HCT116 (cell line): ENCODE measurements around the gene RNF183. TPM values are rescaled to one million over a fixed set of nuclear protein-coding genes. Genes with fewer than 3 reads are reported as not detected.

Experiments used
- ATAC-seq: fragments of 200-7000 bp; cut with Tn5 transposase; 2 replicates; pipeline ENCODE4 v1.9.1; 2020; ENCODE audit warnings: mild to moderate bottlenecking, moderate library complexity
- BruUV-seq: library from RNA; stranded (reverse); fragments of 400-500 nt; replicated peaks from 2 replicates; lab custom pipeline; 2021; lab: Mats Ljungman, UMichigan
- CTCF ChIA-PET: fragments of 300-600 bp; sonication (Branson Sonifier 250); formaldehyde crosslinking; loops from one replicate; lab custom pipeline; 2021; ENCODE audit warnings: antibody characterized with exemption; lab: Charles Lee
- POLR2A ChIA-PET: fragments of 300-600, 350-600 bp; sonication (Branson Sonifier 250); formaldehyde crosslinking; loops from one replicate; lab custom pipeline; 2021; ENCODE audit warnings: antibody characterized with exemption; lab: Charles Lee
- RAD21 ChIA-PET, 2 experiments: fragments of 300-600 bp; sonication (Branson Sonifier 250); formaldehyde crosslinking; loops; one replicate each; lab custom pipeline; 2023; ENCODE audit warnings: low total read pairs in 2 of 2; ENCODE audit not compliant: uncharacterized antibody in 2 of 2, unreplicated experiment in 2 of 2, low non-redundant PET in 1 of 2; lab: Charles Lee
- DNase-seq: peaks from one replicate; pipeline ENCODE4 v3.0.0-alpha.2; 2010; ENCODE audit warnings: low read depth, low spot score
- H2AFZ ChIP-seq: fragments of 200-600 bp; shearing (Covaris generic), sonication (generic); 2 replicates; pipeline ENCODE4 v1.6.1; 2017; ENCODE audit warnings: low read depth, mixed run types, mixed read lengths, antibody characterized with exemption, low read length; ENCODE audit not compliant: poor library complexity, severe bottlenecking
- H3K27ac ChIP-seq: 2 replicates; pipeline ENCODE4 v1.5.1; 2012; ENCODE audit warnings: low read depth, low read length
- H3K27me3 ChIP-seq: fragments of 200-600 bp; sonication (generic); 2 replicates; pipeline ENCODE4 v1.6.1; 2016; ENCODE audit warnings: mixed run types, low read length, mixed read lengths; ENCODE audit not compliant: insufficient read depth
- H3K36me3 ChIP-seq, 2 experiments: fragments of 200-500 bp in 1 of 2; fragments of 200-600 bp in 1 of 2; sonication (Bioruptor generic) in 1 of 2; sonication (generic) in 1 of 2; 2 replicates each; pipeline versions ENCODE4 v1.5.1 to v1.6.1; 2014 to 2016; ENCODE audit warnings: low read length in 2 of 2, inconsistent platforms in 1 of 2, mixed read lengths in 1 of 2, mixed run types in 1 of 2; ENCODE audit not compliant: insufficient read depth in 2 of 2, control insufficient read depth in 1 of 2
- H3K4me1 ChIP-seq, 2 experiments: fragments of 200-600 bp in 1 of 2; sonication (generic) in 1 of 2; 2 replicates each; pipeline versions ENCODE4 v1.5.1 to v1.6.1; 2012 to 2017; ENCODE audit warnings: low read length in 2 of 2, inconsistent platforms in 1 of 2, mild to moderate bottlenecking in 1 of 2, mixed read lengths in 1 of 2, mixed run types in 1 of 2, moderate library complexity in 1 of 2; ENCODE audit not compliant: insufficient read depth in 2 of 2, control insufficient read depth in 1 of 2
- H3K4me2 ChIP-seq: fragments of 200-600 bp; sonication (generic); 2 replicates; pipeline ENCODE4 v1.6.1; 2017; ENCODE audit warnings: mixed run types, low read length, mixed read lengths
- H3K4me3 ChIP-seq, 2 experiments: fragments of 200-600 bp in 1 of 2; sonication (generic) in 1 of 2; replicated peaks in 1 of 2; 2 replicates each; pipeline ENCODE4 v1.5.1; 2011 to 2016; ENCODE audit warnings: low read length in 2 of 2, control low read depth in 1 of 2, low read depth in 1 of 2, mild to moderate bottlenecking in 1 of 2, mixed read lengths in 1 of 2, mixed run types in 1 of 2
- H3K79me2 ChIP-seq: fragments of 200-600 bp; sonication (generic); 2 replicates; pipeline ENCODE4 v1.6.1; 2017; ENCODE audit warnings: mild to moderate bottlenecking, mixed run types, low read length, moderate library complexity, mixed read lengths; ENCODE audit not compliant: insufficient read depth
- H3K9ac ChIP-seq: fragments of 200-600 bp; sonication (generic); 2 replicates; pipeline ENCODE4 v1.6.1; 2016; ENCODE audit warnings: low read length, mixed read lengths
- H3K9me2 ChIP-seq: fragments of 200-600 bp; sonication (generic), shearing (Covaris generic); 2 replicates; pipeline ENCODE4 v1.6.1; 2017; ENCODE audit warnings: mixed run types, mild to moderate bottlenecking, moderate library complexity; ENCODE audit not compliant: insufficient read depth
- H3K9me3 ChIP-seq, 2 experiments: fragments of 200-500 bp in 1 of 2; fragments of 200-600 bp in 1 of 2; sonication (Bioruptor generic) in 1 of 2; sonication (generic) in 1 of 2; 2 replicates each; pipeline ENCODE4 v1.6.1; 2014 to 2017; ENCODE audit warnings: low read length in 2 of 2, mixed read lengths in 2 of 2, inconsistent platforms in 1 of 2, low read depth in 1 of 2, mild to moderate bottlenecking in 1 of 2, mixed run types in 1 of 2, moderate library complexity in 1 of 2; ENCODE audit not compliant: control insufficient read depth in 1 of 2, insufficient read depth in 1 of 2
- H4K20me1 ChIP-seq: fragments of 200-600 bp; sonication (generic), shearing (Covaris generic); 2 replicates; pipeline ENCODE4 v1.6.1; 2017; ENCODE audit warnings: mixed run types, mild to moderate bottlenecking, moderate library complexity; ENCODE audit not compliant: insufficient read depth
- ATF3 ChIP-seq: IDR thresholded peaks from 2 replicates; pipeline ENCODE4 v1.6.1; 2012
- CBX3 ChIP-seq: IDR thresholded peaks from 2 replicates; pipeline ENCODE4 v1.6.1; 2012; ENCODE audit warnings: low read depth
- CEBPB ChIP-seq: IDR thresholded peaks from 2 replicates; pipeline ENCODE4 v1.6.1; 2012; ENCODE audit warnings: low read depth
- EGR1 ChIP-seq: IDR thresholded peaks from 2 replicates; pipeline ENCODE4 v1.6.1; 2012; ENCODE audit warnings: low read depth
- EZH2 ChIP-seq: fragments of 200-600 bp; sonication (generic); IDR thresholded peaks from 2 replicates; pipeline ENCODE4 v1.6.1; 2017; ENCODE audit warnings: antibody characterized with exemption, mixed run types
- EZH2phosphoT487 ChIP-seq: fragments of 200-600 bp; IDR thresholded peaks from 2 replicates; pipeline ENCODE4 v1.6.1; 2018; ENCODE audit warnings: antibody characterized with exemption, borderline replicate concordance
- FOSL1 ChIP-seq: IDR thresholded peaks from 2 replicates; pipeline ENCODE4 v1.6.1; 2012; ENCODE audit warnings: low read depth
- JUND ChIP-seq: IDR thresholded peaks from 2 replicates; pipeline ENCODE4 v1.6.1; 2012
- POLR2A ChIP-seq: IDR thresholded peaks from 2 replicates; pipeline ENCODE4 v1.7.0; 2011; ENCODE audit warnings: borderline replicate concordance; ENCODE audit not compliant: insufficient read depth, insufficient read length; ENCODE audit errors: extremely low read depth
- POLR2AphosphoS5 ChIP-seq: IDR thresholded peaks from 2 replicates; pipeline ENCODE4 v1.6.1; 2011; ENCODE audit warnings: mild to moderate bottlenecking, low read depth, low read length, moderate library complexity
- RAD21 ChIP-seq: IDR thresholded peaks from 2 replicates; pipeline ENCODE4 v1.6.1; 2012; ENCODE audit warnings: low read depth, mild to moderate bottlenecking
- SIN3A ChIP-seq: IDR thresholded peaks from 2 replicates; pipeline ENCODE4 v1.6.1; 2012; ENCODE audit warnings: low read depth
- SP1 ChIP-seq: IDR thresholded peaks from 2 replicates; pipeline ENCODE4 v1.6.1; 2012; ENCODE audit warnings: low read depth
- TCF7L2 ChIP-seq: IDR thresholded peaks from 2 replicates; pipeline ENCODE4 v1.7.0; 2011; ENCODE audit warnings: borderline replicate concordance, inconsistent platforms; ENCODE audit not compliant: insufficient read depth, insufficient read length; ENCODE audit errors: extremely low read depth
- YY1 ChIP-seq: IDR thresholded peaks from 2 replicates; pipeline ENCODE4 v1.6.1; 2011; ENCODE audit warnings: low read length, low read depth, moderate library complexity, mild to moderate bottlenecking; ENCODE audit not compliant: insufficient replicate concordance; ENCODE audit errors: extremely low read depth
- ZBTB33 ChIP-seq: IDR thresholded peaks from 2 replicates; pipeline ENCODE4 v1.6.1; 2011; ENCODE audit warnings: mild to moderate bottlenecking, low read length, moderate library complexity; ENCODE audit not compliant: insufficient replicate concordance; ENCODE audit errors: extremely low read depth
- ZFX ChIP-seq: fragments of 450-650 bp; IDR thresholded peaks from 2 replicates; pipeline ENCODE4 v1.6.1; 2017
- ZNF274 ChIP-seq: fragments of 200-500 bp; sonication (Bioruptor generic); IDR thresholded peaks from 2 replicates; pipeline ENCODE4 v1.6.1; 2014; ENCODE audit warnings: mild to moderate bottlenecking, low read depth, low read length, inconsistent platforms
- intact Hi-C: fragments of 100-400 bp; cut with micrococcal nuclease; formaldehyde crosslinking; loops from 2 replicates; pipeline ENCODE4 v1.10.0; 2022
- total RNA-seq: library from RNA; stranded (reverse); gene quantifications from one replicate; pipeline ENCODE4 v1.2.1, GENCODE V29; 2021; ENCODE audit not compliant: unreplicated experiment
- TF ChIP-seq, protein P1 (sequence below): IDR thresholded peaks from 2 replicates; pipeline ENCODE4 v1.6.1; 2012; ENCODE audit warnings: low read depth
- TF ChIP-seq, protein P2 (sequence below): IDR thresholded peaks from 2 replicates; pipeline ENCODE4 v1.6.1; 2012

RNF183 gene
- total RNA-seq, 1 experiment from 2014 or later, result 0.12 TPM

DNA sequence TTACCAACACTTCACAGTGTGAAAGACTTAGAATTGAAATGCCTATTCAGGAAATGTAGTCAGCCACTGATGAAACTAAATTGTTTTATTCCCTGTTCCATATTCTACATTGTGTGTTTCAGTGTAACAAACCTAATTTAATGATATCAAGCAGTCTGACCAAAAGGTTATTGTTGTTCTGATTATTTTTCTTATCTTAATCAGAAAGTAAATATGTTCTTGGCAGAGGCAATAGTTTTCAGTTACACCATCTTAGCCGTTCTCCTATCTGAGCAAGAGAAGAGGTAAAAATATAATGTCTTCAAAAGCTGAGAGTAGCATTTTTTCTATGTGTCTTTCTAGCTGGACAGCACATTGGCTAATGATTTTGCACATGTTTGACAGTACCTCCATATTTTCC is 44.9 kb downstream of the RNF183 start:
- DNase-seq, result no peak
- H3K27me3 ChIP-seq, result no peaks in the 10 kb centered on the region
- no peak for TF ChIP-seq CBX3
- no peak for TF ChIP-seq ZFX
- TF ChIP-seq SIN3A, result no peak
- TF ChIP-seq, protein P1, sequence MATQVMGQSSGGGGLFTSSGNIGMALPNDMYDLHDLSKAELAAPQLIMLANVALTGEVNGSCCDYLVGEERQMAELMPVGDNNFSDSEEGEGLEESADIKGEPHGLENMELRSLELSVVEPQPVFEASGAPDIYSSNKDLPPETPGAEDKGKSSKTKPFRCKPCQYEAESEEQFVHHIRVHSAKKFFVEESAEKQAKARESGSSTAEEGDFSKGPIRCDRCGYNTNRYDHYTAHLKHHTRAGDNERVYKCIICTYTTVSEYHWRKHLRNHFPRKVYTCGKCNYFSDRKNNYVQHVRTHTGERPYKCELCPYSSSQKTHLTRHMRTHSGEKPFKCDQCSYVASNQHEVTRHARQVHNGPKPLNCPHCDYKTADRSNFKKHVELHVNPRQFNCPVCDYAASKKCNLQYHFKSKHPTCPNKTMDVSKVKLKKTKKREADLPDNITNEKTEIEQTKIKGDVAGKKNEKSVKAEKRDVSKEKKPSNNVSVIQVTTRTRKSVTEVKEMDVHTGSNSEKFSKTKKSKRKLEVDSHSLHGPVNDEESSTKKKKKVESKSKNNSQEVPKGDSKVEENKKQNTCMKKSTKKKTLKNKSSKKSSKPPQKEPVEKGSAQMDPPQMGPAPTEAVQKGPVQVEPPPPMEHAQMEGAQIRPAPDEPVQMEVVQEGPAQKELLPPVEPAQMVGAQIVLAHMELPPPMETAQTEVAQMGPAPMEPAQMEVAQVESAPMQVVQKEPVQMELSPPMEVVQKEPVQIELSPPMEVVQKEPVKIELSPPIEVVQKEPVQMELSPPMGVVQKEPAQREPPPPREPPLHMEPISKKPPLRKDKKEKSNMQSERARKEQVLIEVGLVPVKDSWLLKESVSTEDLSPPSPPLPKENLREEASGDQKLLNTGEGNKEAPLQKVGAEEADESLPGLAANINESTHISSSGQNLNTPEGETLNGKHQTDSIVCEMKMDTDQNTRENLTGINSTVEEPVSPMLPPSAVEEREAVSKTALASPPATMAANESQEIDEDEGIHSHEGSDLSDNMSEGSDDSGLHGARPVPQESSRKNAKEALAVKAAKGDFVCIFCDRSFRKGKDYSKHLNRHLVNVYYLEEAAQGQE, result no peak
- TF ChIP-seq TCF7L2, result no peak
- no peak for TF ChIP-seq ZNF274
- TF ChIP-seq ZBTB33, result no peak
- TF ChIP-seq POLR2AphosphoS5, result no peak
- TF ChIP-seq, protein P2, sequence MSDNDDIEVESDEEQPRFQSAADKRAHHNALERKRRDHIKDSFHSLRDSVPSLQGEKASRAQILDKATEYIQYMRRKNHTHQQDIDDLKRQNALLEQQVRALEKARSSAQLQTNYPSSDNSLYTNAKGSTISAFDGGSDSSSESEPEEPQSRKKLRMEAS, result no peak
- no peak for TF ChIP-seq RAD21
- no peak for TF ChIP-seq JUND
- TF ChIP-seq EGR1, result no peak
- TF ChIP-seq EZH2, result no peak
- no peak for TF ChIP-seq YY1
- no peak for TF ChIP-seq POLR2A
- no peak for TF ChIP-seq SP1
- TF ChIP-seq ATF3, result no peak
- no peak for TF ChIP-seq CEBPB
- no peak for TF ChIP-seq EZH2phosphoT487
- TF ChIP-seq FOSL1, result no peak
- TF ChIP-seq, all 23 proteins: peak for 0
- H3K79me2 ChIP-seq, result no peaks in the 10 kb centered on the region
- no peak overlapping the region for H3K4me2 ChIP-seq
- no peaks in the 10 kb centered on the region for H3K9me2 ChIP-seq
- H2AFZ ChIP-seq, result no peak overlapping the region
- intact Hi-C loops, result no loop called here
- peaks cover 7 to 27% of the 10 kb centered on the region in 2 experiments; a peak in 3 of 4 replicates for H3K36me3 ChIP-seq
- H3K4me1 ChIP-seq, result no peaks in the 10 kb centered on the region
- H4K20me1 ChIP-seq, result no peaks in the 10 kb centered on the region
- H3K4me3 ChIP-seq, result no peak overlapping the region
- H3K9ac ChIP-seq, result no peak overlapping the region
- ATAC-seq, result no peak
- H3K27ac ChIP-seq, result no peak overlapping the region
- BruUV-seq, result no TSS peak
- ChIA-PET RAD21 (no interaction called here), CTCF (no interaction called here), POLR2A (interaction anchor here (1.6 kb wide), 1 partner anchor 9 kb away, joined by 3 read pairs; no protein-coding TSS in a partner anchor)
- H3K9me3 ChIP-seq, result no peaks in the 10 kb centered on the region
